GM13977 (cell line): ENCODE results near the gene DOLK.

Source experiments
- DNase-seq: peaks from one replicate; pipeline ENCODE4 v3.0.0; 2012; ENCODE audit warnings: low spot score
- in situ Hi-C: fragments of 300-500 bp; cut with MboI; formaldehyde crosslinking; loops from one replicate; pipeline ENCODE4 v1.12.0; 2022; ENCODE audit warnings: low sequenced_read_pairs, low pct_unique_long_range_greater_than_20kb, mixed read lengths, inconsistent platforms; ENCODE audit not compliant: unreplicated experiment
- TF ChIP-seq, protein P1 (sequence below): IDR thresholded peaks from 2 replicates; pipeline ENCODE4 v1.5.1; 2012; ENCODE audit warnings: mild to moderate bottlenecking, control low read depth; ENCODE audit not compliant: insufficient read depth; ENCODE audit errors: extremely low read depth, missing control alignments

The DOLK gene

GRCh38 chr9:128913995-128914772 is 33.2 kb downstream of the DOLK start:
- DNase-seq = no peak
- in situ Hi-C loops = no loop called here
- TF ChIP-seq, protein P1, sequence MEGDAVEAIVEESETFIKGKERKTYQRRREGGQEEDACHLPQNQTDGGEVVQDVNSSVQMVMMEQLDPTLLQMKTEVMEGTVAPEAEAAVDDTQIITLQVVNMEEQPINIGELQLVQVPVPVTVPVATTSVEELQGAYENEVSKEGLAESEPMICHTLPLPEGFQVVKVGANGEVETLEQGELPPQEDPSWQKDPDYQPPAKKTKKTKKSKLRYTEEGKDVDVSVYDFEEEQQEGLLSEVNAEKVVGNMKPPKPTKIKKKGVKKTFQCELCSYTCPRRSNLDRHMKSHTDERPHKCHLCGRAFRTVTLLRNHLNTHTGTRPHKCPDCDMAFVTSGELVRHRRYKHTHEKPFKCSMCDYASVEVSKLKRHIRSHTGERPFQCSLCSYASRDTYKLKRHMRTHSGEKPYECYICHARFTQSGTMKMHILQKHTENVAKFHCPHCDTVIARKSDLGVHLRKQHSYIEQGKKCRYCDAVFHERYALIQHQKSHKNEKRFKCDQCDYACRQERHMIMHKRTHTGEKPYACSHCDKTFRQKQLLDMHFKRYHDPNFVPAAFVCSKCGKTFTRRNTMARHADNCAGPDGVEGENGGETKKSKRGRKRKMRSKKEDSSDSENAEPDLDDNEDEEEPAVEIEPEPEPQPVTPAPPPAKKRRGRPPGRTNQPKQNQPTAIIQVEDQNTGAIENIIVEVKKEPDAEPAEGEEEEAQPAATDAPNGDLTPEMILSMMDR = no peak

DNA sequence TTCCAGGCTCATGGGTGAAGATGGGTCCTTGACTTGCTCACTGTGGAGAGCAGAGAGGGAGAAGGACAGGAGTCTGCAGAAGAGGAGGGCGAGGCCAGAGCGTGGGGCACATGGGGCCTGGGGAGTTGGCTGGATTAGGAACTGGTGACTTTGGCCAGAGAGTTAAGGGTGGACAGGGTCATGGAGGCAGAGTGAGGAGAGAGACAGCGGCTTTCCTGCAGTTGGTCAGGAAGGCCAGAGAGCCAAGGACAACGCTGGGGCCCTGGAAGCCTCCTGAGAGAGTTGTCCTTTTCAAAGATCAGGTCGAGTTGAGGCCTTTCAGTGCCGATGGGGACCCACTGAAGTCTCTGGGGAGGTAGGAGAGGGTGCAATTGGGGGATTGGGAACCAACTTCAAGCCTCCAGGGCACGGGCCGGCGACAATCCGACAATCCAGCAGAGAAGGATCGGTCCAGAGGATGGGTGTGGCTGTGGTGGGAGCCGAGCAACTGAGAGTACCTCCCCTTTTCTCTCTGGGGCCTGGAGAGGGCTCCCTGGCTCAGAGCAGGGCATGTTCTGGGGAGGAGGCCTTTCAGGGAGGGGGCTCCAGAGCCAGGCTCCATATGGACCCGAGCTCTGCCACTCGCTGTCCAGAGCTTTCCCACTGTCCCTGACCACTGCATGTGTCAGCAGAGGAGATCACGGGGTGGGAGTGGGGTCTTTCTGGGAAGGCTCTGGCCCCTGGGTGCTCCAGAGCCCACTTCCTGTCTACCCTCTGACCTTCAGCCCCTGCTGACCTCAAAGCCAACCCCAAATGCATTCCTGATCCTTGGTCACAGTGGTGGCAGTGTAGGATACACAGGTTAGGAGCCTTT is 34.1 kb downstream of the DOLK start:
- TF ChIP-seq, protein P1 = no peak
- DNase-seq = no peak
- in situ Hi-C loops = no loop called here

DNA sequence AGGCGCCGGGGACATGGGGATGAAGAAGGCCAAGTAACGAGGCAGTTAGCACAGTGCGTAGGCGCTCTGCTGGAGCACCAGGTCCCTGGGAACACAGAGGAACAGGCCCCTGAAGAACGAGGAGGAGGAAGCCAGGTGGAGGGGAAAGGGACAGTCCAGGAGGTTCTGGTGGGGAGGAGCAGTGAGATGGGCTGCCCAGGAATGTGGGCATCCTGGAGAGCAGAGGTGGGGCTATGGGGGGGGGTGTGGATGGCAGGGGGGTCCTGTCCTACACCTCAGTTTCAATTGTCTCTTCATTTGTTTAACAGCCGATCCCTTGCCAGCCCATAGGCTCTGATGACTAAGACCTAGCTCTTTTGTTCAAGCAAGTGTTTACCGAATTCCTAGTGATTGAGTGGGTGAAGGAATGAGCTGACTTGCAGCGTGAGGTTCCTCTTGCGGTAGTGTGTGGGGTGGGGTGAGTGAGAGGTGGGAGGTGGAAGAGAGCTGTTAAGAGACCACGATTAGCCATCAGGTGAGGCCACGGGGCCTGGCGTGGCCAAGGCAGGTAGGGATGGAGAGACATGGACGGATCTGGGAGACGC is 35.0 kb downstream of the DOLK start:
- TF ChIP-seq, protein P1 = no peak
- no peak for DNase-seq
- in situ Hi-C loops = no loop called here

DNA sequence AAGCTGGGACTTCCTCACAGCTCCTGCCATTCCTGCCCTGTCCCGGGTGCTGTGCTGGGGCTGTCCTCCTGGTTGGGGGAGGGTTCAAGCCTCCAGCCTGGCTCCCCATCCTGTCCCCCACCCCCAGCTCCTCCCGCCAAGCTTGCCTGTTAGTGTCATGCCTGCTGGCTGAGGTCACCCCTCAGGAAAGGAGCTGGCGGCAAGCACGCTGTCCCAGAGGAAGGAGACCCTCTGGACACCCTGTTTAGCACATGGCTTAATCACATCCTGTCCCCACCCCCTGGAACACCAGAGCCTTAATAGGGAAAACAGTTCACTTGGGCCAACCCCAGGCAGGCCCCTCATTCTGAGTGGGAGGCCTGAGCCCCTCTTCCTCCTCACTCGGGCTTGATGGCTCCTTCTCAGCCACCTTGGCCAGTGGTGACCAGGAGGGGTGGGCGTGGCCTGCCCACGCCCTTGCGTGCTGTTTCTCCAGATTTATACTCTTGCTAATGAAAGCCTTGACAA is 35.8 kb downstream of the DOLK start:
- DNase-seq = no peak
- in situ Hi-C loops = no loop called here
- TF ChIP-seq, protein P1 = no peak

DNA sequence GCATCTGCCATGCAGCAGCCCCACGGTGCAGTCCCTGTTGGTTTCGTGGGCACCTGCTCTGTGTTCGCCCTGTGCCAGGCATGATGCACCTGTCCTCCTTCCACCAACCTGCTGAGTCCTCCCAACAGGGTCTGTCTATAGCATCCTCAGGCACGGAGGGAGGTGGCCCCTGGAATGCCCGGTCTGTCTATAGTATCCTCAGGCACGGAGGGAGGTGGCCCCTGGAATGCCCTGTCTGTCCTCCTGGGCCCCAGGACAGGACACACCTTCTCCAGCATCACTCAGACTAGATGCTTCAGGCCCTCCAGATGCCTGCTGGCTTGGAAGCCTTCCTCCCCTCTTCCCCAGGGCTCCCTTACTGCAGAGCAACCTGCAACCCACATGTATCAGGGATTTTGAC is 36.5 kb downstream of the DOLK start:
- no peak for DNase-seq
- TF ChIP-seq, protein P1 = no peak
- in situ Hi-C loops = no loop called here

GRCh38 chr9:128909859-128910258 is 37.5 kb downstream of the DOLK start:
- DNase-seq = no peak
- in situ Hi-C loops = no loop called here
- TF ChIP-seq, protein P1 = no peak
